Stimulated activated CD8-positive, alpha-beta memory T cell treated with anti-CD3 and anti-CD28 coated beads, Interleukin-7, amount 100 ng/mL, for 4 hours (primary cell): Measurements from ENCODE around the gene SEMA7A.
"Not testable (repeated sequence)": the region's sequence is repeated elsewhere in the genome, so short reads cannot be mapped to it uniquely, and the experiment has no call there.

Experiments
- DNase-seq, 2 donors: peaks; one replicate each; pipeline ENCODE4 v3.0.0-alpha.2; 2020; ENCODE audit warnings: low read depth in 2 of 2

The SEMA7A gene

DNA sequence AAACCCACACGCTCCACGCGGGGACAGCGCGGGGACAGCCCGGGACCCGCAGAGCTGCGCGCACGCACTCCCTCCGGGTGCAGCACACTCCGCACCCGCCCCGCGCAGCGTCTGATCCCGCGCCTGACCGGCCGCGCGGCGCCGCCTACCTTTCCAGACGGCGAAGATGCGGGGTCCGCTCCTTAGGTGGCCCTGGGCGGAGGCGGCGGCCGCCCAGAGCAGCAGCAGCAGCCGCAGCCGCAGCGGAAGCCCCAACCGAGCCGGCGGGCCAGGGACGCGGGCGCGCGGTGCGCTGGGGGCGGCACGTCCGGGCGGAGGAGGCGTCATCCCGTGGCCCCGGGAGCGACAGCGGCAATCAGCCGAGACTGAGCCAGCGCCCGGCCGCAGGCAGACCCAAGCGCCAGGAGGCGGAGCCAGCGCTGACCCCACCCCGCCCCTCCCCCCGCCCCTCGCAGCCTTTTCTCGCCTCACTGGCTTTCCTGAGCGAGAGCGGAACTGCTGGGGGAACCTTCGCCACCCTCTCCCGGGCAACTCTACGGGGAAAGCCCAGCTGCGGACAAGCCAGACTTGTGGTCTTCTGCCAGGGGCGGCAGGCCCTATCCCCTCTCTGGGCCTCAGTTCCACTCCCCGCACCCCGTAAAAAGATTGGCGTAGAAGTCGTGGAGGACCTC lies at the start of gene SEMA7A:
Gene SEMA7A, minus strand, starts transcription at position 367 of the 671 bp plus-strand sequence. Its CDS starts 40 bp downstream, at position 327.
- DNase-seq = peak; percentile 54 to 85

- no peak for DNase-seq
These were observed 48.9 kb upstream of the SEMA7A start for GRCh38 chr15:74482661-74483060.

DNA sequence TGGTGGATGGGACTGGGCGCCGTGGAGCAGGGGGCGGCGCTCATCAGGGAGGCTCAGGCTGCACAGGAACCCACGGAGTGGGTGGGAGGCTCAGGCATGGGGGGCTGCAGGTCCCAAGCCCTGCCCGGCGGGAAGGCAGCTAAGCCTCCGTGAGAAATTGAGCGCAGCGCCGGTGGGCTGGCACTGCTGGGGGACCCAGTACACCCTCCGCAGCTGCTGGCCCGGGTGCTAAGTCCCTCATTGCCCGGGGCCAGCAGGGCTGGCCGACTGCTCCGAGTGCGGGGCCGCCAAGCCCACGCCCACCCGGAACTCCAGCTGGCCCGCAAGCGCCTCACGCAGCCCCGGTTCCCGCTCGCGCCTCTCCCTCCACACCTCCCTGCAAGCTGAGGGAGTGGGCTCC lies 46.6 kb upstream of the SEMA7A start:
- not testable (repeated sequence) for DNase-seq

DNA sequence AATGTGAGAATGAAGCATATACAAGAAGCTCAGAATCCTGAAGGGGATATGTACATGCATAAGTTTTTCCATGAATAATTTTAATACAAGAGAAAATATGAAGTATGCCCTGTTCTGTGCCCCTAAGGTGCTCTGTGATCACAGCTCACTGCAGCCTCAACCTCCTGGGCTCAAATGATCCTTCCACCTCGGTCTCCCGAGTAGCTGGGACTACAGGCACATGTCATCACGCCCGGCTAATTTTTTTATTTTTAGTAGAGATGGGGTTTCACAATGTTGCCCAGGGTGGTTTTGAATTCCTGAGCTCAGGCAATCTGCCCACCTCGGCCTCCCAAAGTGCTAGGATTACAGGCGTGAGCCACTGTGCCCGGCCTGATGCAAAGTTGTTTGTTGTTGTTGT lies 37.9 kb upstream of the SEMA7A start:
- DNase-seq = not testable (repeated sequence)

GRCh38 chr15:74470631-74471395 lies 37.1 kb upstream of the SEMA7A start:
- no peak for DNase-seq

GRCh38 chr15:74468341-74469032 lies 34.7 kb upstream of the SEMA7A start:
- DNase-seq = no peak

- no peak for DNase-seq
These were observed 32.8 kb upstream of the SEMA7A start for GRCh38 chr15:74466570-74466969.

DNA sequence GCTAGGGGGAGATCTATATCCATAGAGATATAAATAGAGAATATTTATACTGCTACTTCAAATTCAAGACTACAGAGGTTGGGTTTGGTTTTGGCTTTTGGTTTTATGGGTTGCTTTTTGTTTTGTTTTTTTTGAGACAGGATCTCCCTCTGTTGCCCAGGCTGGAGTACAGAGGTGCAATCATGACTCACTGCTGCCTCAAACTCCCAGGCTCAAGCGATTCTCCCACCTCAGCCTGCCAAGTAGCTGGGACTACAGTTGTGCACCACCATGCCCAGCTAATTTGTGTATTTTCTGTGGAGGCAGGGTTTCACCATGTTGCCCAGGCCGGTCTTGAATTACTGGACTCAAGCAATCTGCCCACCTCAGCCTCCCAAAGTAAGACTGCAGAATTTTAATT lies 31.1 kb upstream of the SEMA7A start:
- no peak for DNase-seq

DNA sequence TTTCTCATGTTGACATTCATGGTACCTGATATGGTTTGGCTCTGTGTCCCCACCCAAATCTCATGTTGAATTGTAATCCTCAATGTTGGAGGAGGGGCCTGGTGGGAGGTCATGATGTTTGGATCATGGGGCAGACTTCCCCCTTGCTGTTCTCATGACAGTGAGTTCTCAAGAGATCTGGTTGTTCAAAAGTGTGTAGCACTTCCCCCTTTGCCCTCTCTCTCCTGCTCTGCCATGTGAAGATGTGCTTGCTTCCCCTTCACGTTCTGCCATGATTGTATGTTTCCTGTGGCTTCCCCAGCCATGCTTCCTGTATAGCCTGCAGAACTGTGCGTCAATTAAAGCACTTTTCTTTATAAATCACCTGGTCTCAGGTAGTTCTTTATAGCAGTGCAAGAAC lies 30.5 kb upstream of the SEMA7A start:
- no peak for DNase-seq

DNA sequence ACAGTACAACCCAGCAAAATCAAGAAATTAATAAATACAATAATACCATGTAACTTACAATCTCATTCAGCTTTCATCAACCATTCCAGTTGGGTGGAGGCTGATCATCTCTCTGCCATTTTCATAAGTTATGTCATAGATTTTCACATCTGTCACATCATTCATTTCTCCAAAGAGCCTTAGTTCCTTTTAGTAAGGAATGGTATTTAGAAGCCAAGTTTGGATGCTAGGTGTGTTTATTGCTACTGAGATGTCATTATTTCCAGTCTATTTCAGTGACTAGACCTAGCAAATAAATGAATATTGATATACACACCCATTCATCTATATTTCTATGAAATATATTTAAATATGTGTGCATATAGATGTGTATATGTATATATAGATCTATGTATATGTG lies 29.9 kb upstream of the SEMA7A start:
- no peak for DNase-seq

GRCh38 chr15:74461847-74462511 lies 28.2 kb upstream of the SEMA7A start:
- DNase-seq = no peak

- DNase-seq = peak; percentile 94 to 96
These were observed 27.4 kb upstream of the SEMA7A start, which contains the start of gene UBL7 for GRCh38 chr15:74460871-74461846. Gene UBL7 (minus strand): TSS chr15:74461160. CDS start chr15:74458867, 2,293 bp downstream.

DNA sequence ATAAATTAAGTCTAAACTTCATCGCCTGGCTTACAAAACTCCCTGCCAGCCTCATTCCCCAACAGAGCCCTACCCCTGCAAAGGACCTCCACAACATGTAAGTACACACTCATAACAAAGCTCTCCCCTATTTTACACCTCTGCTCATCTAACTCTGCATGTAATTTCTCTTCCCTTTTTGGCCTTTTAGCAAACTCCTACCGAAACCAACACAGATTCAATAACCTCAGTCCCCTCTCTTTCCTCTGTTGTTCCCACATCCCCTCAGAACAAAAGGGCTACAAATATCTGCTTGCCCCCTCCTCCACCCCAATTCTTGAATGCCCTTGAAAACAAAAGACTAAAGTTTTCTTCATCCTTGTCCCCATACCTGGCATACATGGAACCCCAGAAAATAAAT lies 26.5 kb upstream of the SEMA7A start:
- DNase-seq = no peak

DNA sequence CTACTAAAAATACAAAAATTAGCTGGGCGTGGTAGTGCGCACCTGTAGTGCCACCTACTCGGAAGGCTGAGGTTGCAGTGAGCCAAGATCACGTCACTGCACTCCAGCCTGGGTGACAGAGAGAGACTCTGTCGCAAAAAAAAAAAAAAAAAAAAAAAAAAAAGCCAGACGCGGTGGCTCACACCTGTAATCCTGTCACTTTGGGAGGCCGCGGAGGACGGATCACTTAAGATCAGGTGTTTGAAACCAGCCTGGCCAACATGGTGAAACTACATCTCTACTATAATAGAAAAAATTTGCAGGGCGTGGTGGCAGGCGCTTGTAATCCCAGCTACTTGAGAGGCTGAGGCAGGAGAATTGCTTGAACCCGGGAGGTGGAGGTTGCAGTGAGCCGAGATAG lies 26.0 kb upstream of the SEMA7A start:
- not testable (repeated sequence) for DNase-seq

DNA sequence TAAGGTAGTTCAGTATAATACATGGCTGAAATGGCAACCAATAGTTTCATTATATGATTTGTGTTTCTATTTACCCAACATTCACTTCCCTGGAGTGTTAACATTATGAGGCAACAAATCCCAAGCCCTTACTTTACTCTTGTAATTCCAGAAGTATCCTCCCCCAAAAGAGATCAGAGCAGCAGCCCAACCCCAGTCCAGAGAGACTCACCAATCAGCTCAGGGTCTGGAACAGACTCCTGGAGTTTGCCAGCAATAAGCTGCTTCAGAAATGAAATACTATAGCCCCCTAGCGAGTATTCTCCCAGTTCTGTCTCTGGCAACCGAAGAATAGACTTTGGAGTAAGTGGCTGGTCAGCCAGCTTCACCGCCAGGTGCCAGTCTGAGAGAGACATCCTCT lies 24.7 kb upstream of the SEMA7A start:
- DNase-seq = no peak

DNA sequence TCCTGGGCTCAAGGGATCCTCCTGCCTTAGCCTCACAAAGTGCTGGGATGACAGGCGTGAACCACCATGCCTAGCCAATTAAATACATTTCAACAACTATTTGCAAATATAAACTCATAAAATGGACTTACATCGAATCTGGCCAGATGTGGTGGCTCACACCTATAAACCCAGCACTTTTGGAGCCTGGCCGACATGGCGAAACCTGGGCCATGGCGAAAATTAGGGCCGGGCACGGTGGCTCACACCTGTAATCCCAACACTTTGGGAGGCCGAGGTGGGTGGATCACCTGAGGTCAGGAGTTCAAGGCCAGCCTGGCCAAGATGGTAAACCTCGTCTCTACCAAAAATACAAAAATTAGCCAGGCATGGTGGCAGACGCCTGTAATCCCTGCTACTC lies 23.3 kb upstream of the SEMA7A start:
- not testable (repeated sequence) for DNase-seq

DNA sequence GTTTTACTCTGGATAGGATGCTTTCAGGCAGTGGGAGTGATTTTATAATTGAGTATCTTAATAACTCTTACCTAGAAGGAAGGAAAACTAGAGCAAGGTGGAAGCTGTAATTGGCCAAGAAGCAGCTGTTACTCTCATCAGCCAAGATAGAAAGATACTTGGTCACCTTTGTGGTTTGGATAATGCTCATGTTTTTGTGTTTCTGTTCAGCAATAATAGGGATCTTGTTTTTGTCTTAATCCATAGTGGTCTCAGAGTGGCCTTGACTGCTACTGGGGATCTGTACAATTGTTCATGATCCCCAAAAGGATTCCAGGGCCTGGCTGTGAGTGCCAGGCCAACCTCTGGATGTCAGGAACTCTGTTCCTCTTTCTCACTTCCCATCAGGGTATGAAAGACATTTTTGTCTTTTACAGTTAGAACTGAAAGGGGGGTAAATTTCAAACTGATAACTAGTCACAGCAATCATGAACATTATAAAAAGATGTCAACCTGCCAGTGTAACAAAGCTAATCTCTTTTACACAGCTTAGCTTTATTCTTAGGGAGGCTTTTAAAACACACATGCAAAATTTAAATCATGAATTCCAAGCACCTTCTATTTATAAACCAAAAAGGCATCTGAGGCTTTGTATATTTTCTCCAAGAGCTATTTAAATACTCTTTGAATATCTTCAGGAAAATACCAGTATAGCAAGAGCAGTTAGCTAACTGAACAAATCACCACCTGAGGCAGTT lies 21.2 kb upstream of the SEMA7A start:
- DNase-seq = no peak

DNA sequence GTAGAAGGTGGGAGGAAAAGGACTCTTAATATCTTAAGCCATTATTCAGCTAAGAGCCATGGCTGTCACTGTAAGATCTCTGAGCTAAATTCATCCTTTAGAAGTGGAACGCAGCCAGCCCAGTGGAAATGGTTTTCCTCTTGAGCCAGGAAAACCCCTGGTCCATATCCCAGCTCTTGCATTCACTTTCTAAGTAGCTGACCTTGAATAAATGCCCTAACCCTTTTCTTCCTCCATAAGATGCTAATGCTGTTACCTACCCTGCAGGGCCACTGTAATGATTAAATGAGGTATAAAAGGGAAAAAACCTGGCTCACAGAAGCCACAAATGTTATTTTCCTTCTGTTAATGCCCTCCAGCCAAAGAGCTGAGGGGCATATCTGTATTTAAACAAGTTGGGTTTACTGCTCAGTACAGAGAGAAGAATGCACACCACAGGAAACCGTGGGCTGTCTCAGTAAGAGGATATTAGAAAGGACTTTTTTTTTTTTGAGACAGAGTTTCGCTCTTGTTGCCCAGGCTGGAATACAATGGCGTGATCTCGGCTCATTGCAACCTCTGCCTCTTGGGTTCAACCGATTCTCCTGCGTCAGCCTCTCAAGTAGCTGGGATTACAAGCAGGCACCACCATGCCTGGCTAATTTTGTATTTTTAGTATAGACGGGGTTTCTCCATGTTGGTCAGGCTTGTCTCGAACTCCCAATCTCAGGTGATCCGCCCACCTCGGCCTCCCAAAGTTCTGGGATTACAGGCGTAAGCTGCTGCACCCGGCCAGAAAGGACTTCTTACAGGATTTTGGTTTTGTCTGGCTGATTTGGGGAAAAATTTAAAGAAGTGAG lies 20.4 kb upstream of the SEMA7A start:
- DNase-seq = no peak
